Pancreas (tissue), 10 donors: ENCODE results near the gene B9D2. TPM values are rescaled to one million over a fixed set of nuclear protein-coding genes. Genes with fewer than 3 reads are reported as not detected.

ENCODE experiments used
- ATAC-seq, 4 donors: fragments of 200-7000 bp; cut with Tn5 transposase; one replicate each; pipeline versions ENCODE4 v1.8.0 to v1.9.1; 2020; ENCODE audit warnings: mild to moderate bottlenecking in 4 of 4, moderate library complexity in 4 of 4
- DNase-seq, 6 donors: peaks; one replicate each; pipeline ENCODE4 v3.0.0-alpha.2; 2020
- FAIRE-seq: peaks from 2 replicates; lab custom pipeline; 2012; peaks lifted over from hg19 to GRCh38; lab: Jason Lieb, UNC
- H3K27ac ChIP-seq, 4 donors: fragments of 200-600 bp; sonication (generic); 1 replicate in 3 of 4; 2 replicates in 1 of 4; pipeline versions ENCODE4 v1.5.0 to v1.8.0; 2020
- H3K27me3 ChIP-seq, 4 donors: fragments of 200-600 bp; one replicate each; pipeline ENCODE4 v1.8.0; 2021
- H3K36me3 ChIP-seq, 3 donors: fragments of 200-600 bp; sonication (generic) in 1 of 3; one replicate each; pipeline versions ENCODE4 v1.5.0 to v1.8.0; 2020 to 2021
- H3K4me1 ChIP-seq, 3 donors: fragments of 200-600 bp; one replicate each; pipeline ENCODE4 v1.8.0; 2021
- H3K4me3 ChIP-seq, 4 donors: fragments of 200-600 bp; sonication (generic) in 2 of 4; one replicate each; pipeline versions ENCODE4 v1.5.0 to v1.8.0; 2020 to 2021
- H3K9me3 ChIP-seq, 4 donors: fragments of 200-600 bp; one replicate each; pipeline ENCODE4 v1.8.0; 2021
- WGBS, 2 donors: extraction: QIAGEN DNeasy Blood & Tissue Kit; methylation state at CpG; one replicate each; pipeline ENCODE4 v1.1.7; 2013; 5-methylcytosine and 5-hydroxymethylcytosine counted together
- intact Hi-C, 3 donors: fragments of 100-400 bp; cut with DNase I; formaldehyde crosslinking; loops; one replicate each; pipeline versions ENCODE4 v1.11.1 to v1.14.2; 2022
- polyA plus RNA-seq, 2 donors: library from polyadenylated mRNA; stranded (reverse); fragments of 200-250 nt; gene quantifications; one replicate each; pipeline ENCODE4 v1.2.3, GENCODE V29; 2013
- total RNA-seq, 6 donors: library from RNA; stranded (reverse); fragmentation: NEBNext Ultra II Directional in 4 of 6; extraction: Animal tissue kit (Norgen Biotek cat#: 25700) in 4 of 6; gene quantifications; one replicate each; pipeline versions ENCODE4 v1.2.1 to v1.2.4, GENCODE V29; 2021 to 2023
- TF ChIP-seq, protein P1 (sequence below), 4 donors: fragments of 200-600 bp; sonication (generic) in 3 of 4; IDR thresholded peaks; one replicate each; pipeline versions ENCODE4 v1.5.0 to v1.8.0; 2021; ENCODE audit warnings: antibody characterized with exemption in 4 of 4
- donor health status: healthy with polysubstance abuse.
- donor health status: DM: no; HTN: no; CAD: no; lungs with moderate emphysema.
- donor health status: DM: no; HTN: no; CAD: no.
- donor health status: control.
- donor health status: control.
- donor health status: Bipolar disorder and iron deficiency.
- donor health status: DM: yes; HTN: yes; CAD: no.
- donor health status: DM: no; HTN: no; CAD: no.
- donor health status: DM: no; HTN: no; CAD: no.
- donor health status: DM: yes; HTN: yes; CAD: no.

Gene B9D2
- total and polyA plus RNA-seq, 8 donors = 1.5 to 7.5 (median 3.1) TPM

GRCh38 chr19:41322451-41322850 lies 41.5 kb downstream of the B9D2 start:
- no peaks in the 10 kb centered on the region for H3K9me3 ChIP-seq
- no peak overlapping the region for H3K27ac ChIP-seq
- DNase-seq (peak in 1 of 6 donors; percentile 43), ATAC-seq (no peak), FAIRE-seq (no peak)
- H3K4me1 ChIP-seq = peaks cover 0 to 23% (median 0%) of the 10 kb centered on the region in 3 donors
- no peaks in the 10 kb centered on the region for H3K27me3 ChIP-seq
- TF ChIP-seq, protein P1, sequence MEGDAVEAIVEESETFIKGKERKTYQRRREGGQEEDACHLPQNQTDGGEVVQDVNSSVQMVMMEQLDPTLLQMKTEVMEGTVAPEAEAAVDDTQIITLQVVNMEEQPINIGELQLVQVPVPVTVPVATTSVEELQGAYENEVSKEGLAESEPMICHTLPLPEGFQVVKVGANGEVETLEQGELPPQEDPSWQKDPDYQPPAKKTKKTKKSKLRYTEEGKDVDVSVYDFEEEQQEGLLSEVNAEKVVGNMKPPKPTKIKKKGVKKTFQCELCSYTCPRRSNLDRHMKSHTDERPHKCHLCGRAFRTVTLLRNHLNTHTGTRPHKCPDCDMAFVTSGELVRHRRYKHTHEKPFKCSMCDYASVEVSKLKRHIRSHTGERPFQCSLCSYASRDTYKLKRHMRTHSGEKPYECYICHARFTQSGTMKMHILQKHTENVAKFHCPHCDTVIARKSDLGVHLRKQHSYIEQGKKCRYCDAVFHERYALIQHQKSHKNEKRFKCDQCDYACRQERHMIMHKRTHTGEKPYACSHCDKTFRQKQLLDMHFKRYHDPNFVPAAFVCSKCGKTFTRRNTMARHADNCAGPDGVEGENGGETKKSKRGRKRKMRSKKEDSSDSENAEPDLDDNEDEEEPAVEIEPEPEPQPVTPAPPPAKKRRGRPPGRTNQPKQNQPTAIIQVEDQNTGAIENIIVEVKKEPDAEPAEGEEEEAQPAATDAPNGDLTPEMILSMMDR (IDR thresholded peaks at IDR 0.05) = no peak
- peaks cover 0 to 11% (median under 1%) of the 10 kb centered on the region in 3 donors for H3K36me3 ChIP-seq
- no peak overlapping the region for H3K4me3 ChIP-seq
- 91 to 92% methylated on average over 11 of the region's 11 CpGs for WGBS, 2 donors
- intact Hi-C loops = no loop called here

DNA sequence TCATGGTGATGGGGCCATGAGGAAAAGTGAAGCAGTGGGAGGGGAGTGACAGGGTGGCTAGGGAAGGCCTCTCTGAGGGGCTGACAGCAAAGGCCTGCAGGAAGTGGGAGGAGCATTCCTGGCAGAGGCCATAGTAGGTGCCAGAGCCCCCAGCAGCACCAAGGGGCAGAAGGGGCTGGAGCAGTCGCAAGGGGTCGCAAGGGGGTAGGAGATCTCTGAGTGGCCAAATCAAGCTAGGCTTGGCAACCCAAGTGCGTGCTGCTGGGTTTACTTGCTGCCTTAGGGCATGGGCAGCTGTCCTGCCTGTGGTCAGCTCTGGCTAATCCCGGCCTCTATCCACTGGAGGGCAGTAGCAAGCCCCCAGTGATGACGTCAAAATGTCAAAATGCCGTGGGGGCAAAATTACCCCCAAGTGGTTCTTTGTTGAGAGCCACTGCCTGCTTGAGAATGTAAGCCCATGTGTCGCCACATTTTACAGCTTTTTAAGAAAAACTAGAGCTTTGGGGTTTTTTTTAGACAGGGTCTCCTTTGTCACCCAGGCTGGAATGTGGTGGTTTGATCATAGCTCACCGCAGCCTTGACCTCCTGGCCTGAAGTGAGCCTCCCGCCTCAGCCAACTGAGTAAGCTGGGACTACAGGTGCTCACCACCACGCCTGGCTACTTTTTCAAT lies 42.2 kb downstream of the B9D2 start:
- Histone ChIP-seq H3K4me1 (peaks cover 0 to 17% (median 0%) of the 10 kb centered on the region in 3 donors), H3K36me3 (peaks cover 0 to 18% (median 8%) of the 10 kb centered on the region in 3 donors)
- DNase-seq = no peak

GRCh38 chr19:41321204-41321599 lies 42.7 kb downstream of the B9D2 start:
- no peaks in the 10 kb centered on the region for H3K27me3 ChIP-seq
- WGBS, 2 donors = 85 to 97% methylated on average over 7 of the region's 7 CpGs
- no peak for FAIRE-seq
- H3K4me1 ChIP-seq = peaks cover 0 to 12% (median 0%) of the 10 kb centered on the region in 3 donors
- peaks cover 0 to 23% (median 13%) of the 10 kb centered on the region in 3 donors for H3K36me3 ChIP-seq
- TF ChIP-seq, protein P1 (IDR thresholded peaks at IDR 0.05) = no peak
- DNase-seq = no peak
- no peak overlapping the region for H3K27ac ChIP-seq
- intact Hi-C loops = no loop called here
- no peak overlapping the region for H3K4me3 ChIP-seq
- H3K9me3 ChIP-seq = no peaks in the 10 kb centered on the region
- no peak for ATAC-seq

More for the DNA sequence above, 42.2 kb downstream of the B9D2 start:
- TF ChIP-seq, protein P1 (IDR thresholded peaks at IDR 0.05) = peak; percentile 16 to 34 (median 28)
- Histone ChIP-seq H3K27me3 (no peaks in the 10 kb centered on the region), H3K4me3 (no peak overlapping the region), H3K9me3 (no peaks in the 10 kb centered on the region), H3K27ac (no peak overlapping the region)
- intact Hi-C loops = no loop called here
- FAIRE-seq (no peak), ATAC-seq (peak in 3 of 4 donors; percentile 11 to 17 (median 15))
- WGBS, 2 donors = 63 to 71% methylated on average over 10 of the region's 10 CpGs

DNA sequence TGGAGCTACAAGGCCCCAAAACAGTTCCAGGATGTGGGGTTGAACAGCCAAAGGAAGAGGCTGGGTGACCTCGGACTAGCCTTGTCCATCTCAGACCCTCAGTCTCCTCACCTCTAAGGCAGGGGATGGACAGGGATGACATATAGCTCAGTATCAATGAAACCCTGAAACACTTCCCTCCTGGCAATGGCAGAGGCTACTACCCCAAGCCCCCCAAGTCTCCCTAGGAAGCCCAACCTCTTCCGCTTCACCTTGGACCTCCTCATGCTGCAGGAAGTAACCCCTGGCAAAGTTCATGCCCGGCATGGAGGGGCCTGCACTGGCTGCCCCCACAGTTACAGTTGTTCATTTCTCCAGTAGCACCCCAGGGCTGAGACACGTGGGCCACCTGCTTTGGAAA lies 43.4 kb downstream of the B9D2 start:
- WGBS, 2 donors = 91 to 96% methylated on average over 4 of the region's 4 CpGs
- no peaks in the 10 kb centered on the region for H3K9me3 ChIP-seq
- ATAC-seq (no peak), DNase-seq (peak in 2 of 6 donors; percentile 10 to 14), FAIRE-seq (no peak)
- intact Hi-C loops = no loop called here
- H3K4me3 ChIP-seq = no peak overlapping the region
- TF ChIP-seq, protein P1 (IDR thresholded peaks at IDR 0.05) = no peak
- H3K27me3 ChIP-seq = no peaks in the 10 kb centered on the region
- H3K36me3 ChIP-seq = peaks cover 0 to 24% (median 17%) of the 10 kb centered on the region in 3 donors
- peaks cover 0 to 5% (median 0%) of the 10 kb centered on the region in 3 donors for H3K4me1 ChIP-seq
- no peak overlapping the region for H3K27ac ChIP-seq

DNA sequence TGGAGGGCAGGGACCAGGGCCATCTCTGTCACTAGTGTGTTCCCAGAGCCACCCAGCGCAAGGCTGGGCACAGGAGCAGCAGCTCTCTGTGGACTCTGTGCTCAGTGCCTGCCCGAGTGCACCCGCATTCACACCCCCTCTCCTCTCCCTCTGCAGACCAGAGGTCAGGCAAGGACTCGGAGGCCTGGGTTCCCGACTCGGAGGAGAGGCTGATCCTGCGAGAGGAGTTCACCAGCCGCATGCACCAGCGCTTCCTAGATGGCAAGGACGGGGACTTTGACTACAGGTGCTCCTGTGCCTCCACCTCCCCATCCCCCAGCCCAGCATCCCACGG lies 43.8 kb downstream of the B9D2 start:
- TF ChIP-seq, protein P1 (IDR thresholded peaks at IDR 0.05) = no peak
- peaks cover 0 to 24% (median 17%) of the 10 kb centered on the region in 3 donors for H3K36me3 ChIP-seq
- no peak for FAIRE-seq

More for the DNA sequence above, 43.8 kb downstream of the B9D2 start:
- ATAC-seq = no peak
- DNase-seq = peak in 1 of 6 donors; percentile 20
- Histone ChIP-seq H3K27ac (no peak overlapping the region), H3K4me1 (peaks cover 0 to 5% (median 0%) of the 10 kb centered on the region in 3 donors), H3K9me3 (no peaks in the 10 kb centered on the region), H3K4me3 (no peak overlapping the region), H3K27me3 (no peaks in the 10 kb centered on the region)
- intact Hi-C loops = no loop called here
- 91 to 93% methylated on average over 11 of the region's 11 CpGs for WGBS, 2 donors
